Fibroblast of lung (primary cell): ENCODE results near the gene ZNF140. TPM values are rescaled to one million over a fixed set of nuclear protein-coding genes. Genes with fewer than 3 reads are reported as not detected.
A peak's percentile ranks its signal among the peaks of the same experiment; 100 is the strongest.

ENCODE experiments used
- DNase-seq, 2 donors: peaks; one replicate each; pipeline versions ENCODE4 v3.0.0 to v3.0.0-alpha.2; 2010; ENCODE audit warnings: low read depth in 2 of 2
- H2AFZ ChIP-seq: 2 replicates; pipeline ENCODE4 v1.5.1; 2012; ENCODE audit warnings: low read length, control low read depth, inconsistent platforms
- H3K27ac ChIP-seq: 2 replicates; pipeline ENCODE4 v1.5.1; 2011; ENCODE audit warnings: low read length, control low read depth; ENCODE audit not compliant: insufficient read depth
- H3K27me3 ChIP-seq: 2 replicates; pipeline ENCODE4 v1.5.1; 2011; ENCODE audit warnings: mild to moderate bottlenecking, low read length; ENCODE audit not compliant: control insufficient read depth, insufficient read depth
- H3K36me3 ChIP-seq: 2 replicates; pipeline ENCODE4 v1.5.1; 2011; ENCODE audit warnings: low read length; ENCODE audit not compliant: control insufficient read depth, insufficient read depth
- H3K4me1 ChIP-seq: 2 replicates; pipeline ENCODE4 v1.5.1; 2011; ENCODE audit warnings: low read length; ENCODE audit not compliant: control insufficient read depth, insufficient read depth; ENCODE audit errors: extremely low read depth
- H3K4me2 ChIP-seq: 2 replicates; pipeline ENCODE4 v1.5.1; 2011; ENCODE audit warnings: low read length, control low read depth; ENCODE audit not compliant: insufficient read depth; ENCODE audit errors: extremely low read depth
- H3K4me3 ChIP-seq, 4 experiments: fragments of 200-600 bp in 1 of 4; sonication (generic) in 1 of 4; replicated peaks in 1 of 4; 2 replicates each; pipeline ENCODE4 v1.5.1; 2011 to 2016; ENCODE audit warnings: low read length in 4 of 4, low read depth in 3 of 4, mild to moderate bottlenecking in 3 of 4, control low read depth in 2 of 4, inconsistent platforms in 1 of 4, mixed read lengths in 1 of 4; ENCODE audit not compliant: insufficient read depth in 1 of 4; ENCODE audit errors: control extremely low read depth in 1 of 4
- H3K79me2 ChIP-seq: 2 replicates; pipeline ENCODE4 v1.5.1; 2012; ENCODE audit warnings: mild to moderate bottlenecking, low read length, inconsistent platforms; ENCODE audit not compliant: control insufficient read depth, insufficient read depth
- H3K9ac ChIP-seq: 2 replicates; pipeline ENCODE4 v1.5.1; 2011; ENCODE audit warnings: mild to moderate bottlenecking, low read length, control low read depth; ENCODE audit not compliant: insufficient read depth
- H3K9me3 ChIP-seq: 2 replicates; pipeline ENCODE4 v1.5.1; 2012; ENCODE audit warnings: low read depth, low read length; ENCODE audit not compliant: control insufficient read depth, insufficient read depth
- H4K20me1 ChIP-seq: 2 replicates; pipeline ENCODE4 v1.5.1; 2011; ENCODE audit warnings: low read length; ENCODE audit not compliant: control insufficient read depth, insufficient read depth; ENCODE audit errors: extremely low read depth
- CTCF ChIP-seq, 2 donors: IDR thresholded peaks in 1 of 2; conservative IDR thresholded peaks in 1 of 2; 1 replicate in 1 of 2; 2 replicates in 1 of 2; pipeline ENCODE4 v1.5.1; 2011 to 2012; ENCODE audit warnings: low read length in 2 of 2, control low read depth in 1 of 2, inconsistent platforms in 1 of 2, low read depth in 1 of 2, mild to moderate bottlenecking in 1 of 2
- EZH2 ChIP-seq: IDR thresholded peaks from 2 replicates; pipeline ENCODE4 v1.5.1; 2012; ENCODE audit warnings: low read length, control low read depth, mild to moderate bottlenecking; ENCODE audit errors: missing control alignments
- polyA plus RNA-seq, 2 donors: library from polyadenylated mRNA; depleted of rRNA in 1 of 2; stranded (reverse) in 1 of 2; unstranded in 1 of 2; fragments of >200 nt; gene quantifications; 2 replicates each; pipeline ENCODE4 v1.2.1, GENCODE V29; 2011 to 2012; ENCODE audit warnings: missing spikeins in 1 of 2
- total RNA-seq: library from RNA; depleted of rRNA; stranded (reverse); fragments of >200 nt; gene quantifications from 2 replicates; pipeline ENCODE4 v1.2.1, GENCODE V29; 2014

ZNF140 gene
- total and polyA plus RNA-seq, 2 donors (not counting 1 experiment from before 2014, with no cell fraction given) = 17.4 to 54.8 TPM

- peak overlapping the region; percentile 79 for H3K4me2 ChIP-seq
- H3K4me3 ChIP-seq = peak overlapping the region; percentile 71 to 90 (median 82)
- no peaks in the 10 kb centered on the region for H3K4me1 ChIP-seq
- H3K9me3 ChIP-seq = peaks cover 4% of the 10 kb centered on the region
- TF ChIP-seq EZH2 (no peak), CTCF (conservative IDR thresholded peaks at IDR 0.05 in 1 of 2, IDR thresholded peaks at IDR 0.05 in 1 of 2; ENCODE audit: low read depth in 1 of 2, low read length in 2 of 2) (no peak)
- no peak overlapping the region for H2AFZ ChIP-seq
- no peaks in the 10 kb centered on the region for H4K20me1 ChIP-seq
- peaks cover 27% of the 10 kb centered on the region for H3K79me2 ChIP-seq
- H3K27me3 ChIP-seq = no peaks in the 10 kb centered on the region
- DNase-seq = no peak
- peak overlapping the region; percentile 87 for H3K27ac ChIP-seq
- no peaks in the 10 kb centered on the region for H3K36me3 ChIP-seq
- H3K9ac ChIP-seq = no peak overlapping the region
Measured at GRCh38 chr12:133038118-133038709, 42.5 kb upstream of the ZNF140 start.

- H2AFZ ChIP-seq = no peak overlapping the region
- DNase-seq = no peak
- H3K4me1 ChIP-seq = no peaks in the 10 kb centered on the region
- no peaks in the 10 kb centered on the region for H4K20me1 ChIP-seq
- TF ChIP-seq EZH2 (no peak), CTCF (conservative IDR thresholded peaks at IDR 0.05 in 1 of 2, IDR thresholded peaks at IDR 0.05 in 1 of 2; ENCODE audit: low read depth in 1 of 2, low read length in 2 of 2) (no peak)
- peaks cover 9% of the 10 kb centered on the region for H3K9me3 ChIP-seq
- H3K27me3 ChIP-seq = no peaks in the 10 kb centered on the region
- no peak overlapping the region for H3K27ac ChIP-seq
- H3K79me2 ChIP-seq = no peaks in the 10 kb centered on the region
- no peak overlapping the region for H3K4me3 ChIP-seq
- no peak overlapping the region for H3K9ac ChIP-seq
- peaks cover 7% of the 10 kb centered on the region for H3K36me3 ChIP-seq
- H3K4me2 ChIP-seq = no peak overlapping the region
Measured at GRCh38 chr12:133046698-133047097, 34.0 kb upstream of the ZNF140 start.

- no peak overlapping the region for H3K27ac ChIP-seq
- TF ChIP-seq CTCF (conservative IDR thresholded peaks at IDR 0.05 in 1 of 2, IDR thresholded peaks at IDR 0.05 in 1 of 2; ENCODE audit: low read depth in 1 of 2, low read length in 2 of 2) (no peak), EZH2 (no peak)
- H3K9me3 ChIP-seq = peaks cover 16% of the 10 kb centered on the region
- H3K9ac ChIP-seq = no peak overlapping the region
- H2AFZ ChIP-seq = no peak overlapping the region
- no peaks in the 10 kb centered on the region for H3K36me3 ChIP-seq
- H3K27me3 ChIP-seq = no peaks in the 10 kb centered on the region
- H4K20me1 ChIP-seq = no peaks in the 10 kb centered on the region
- H3K4me3 ChIP-seq = no peak overlapping the region
- H3K79me2 ChIP-seq = no peaks in the 10 kb centered on the region
- H3K4me2 ChIP-seq = no peak overlapping the region
- H3K4me1 ChIP-seq = no peaks in the 10 kb centered on the region
- DNase-seq = peak in 1 of 2 donors; percentile 25
Measured at GRCh38 chr12:133057446-133057845, 23.3 kb upstream of the ZNF140 start.
